ENCODE measurements around the gene NPIPB8.
"Not testable (repeated sequence)": the region's sequence is repeated elsewhere in the genome, so short reads cannot be mapped to it uniquely, and the experiment has no call there.

Gene NPIPB8

DNA sequence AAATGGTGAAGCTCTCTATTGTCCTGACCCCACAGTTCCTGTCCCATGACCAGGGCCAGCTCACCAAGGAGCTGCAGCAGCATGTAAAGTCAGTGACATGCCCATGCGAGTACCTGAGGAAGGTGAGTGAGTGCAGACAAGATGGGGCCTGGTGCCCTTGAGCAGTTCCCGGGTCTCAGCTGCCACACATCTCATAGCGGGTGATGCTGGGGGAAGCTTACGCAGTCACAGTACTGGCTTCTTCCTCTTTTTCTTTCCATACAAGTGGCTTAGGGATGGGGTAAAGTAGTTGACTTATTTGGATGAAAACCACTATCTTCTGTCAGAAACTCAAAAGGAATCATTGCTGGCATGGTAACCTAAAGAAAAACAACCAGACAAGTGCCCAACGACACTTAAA, 494 bp downstream of the NPIPB8 start:
- not testable (repeated sequence) for H3K36me3 ChIP-seq (ENCODE audit: insufficient read depth, low read length); H3K9ac ChIP-seq (ENCODE audit: low read depth, low read length); H3K4me1 ChIP-seq (ENCODE audit: insufficient read depth, low read length); H3K9me3 ChIP-seq (ENCODE audit: control insufficient read depth, insufficient read depth, low read length)

DNA sequence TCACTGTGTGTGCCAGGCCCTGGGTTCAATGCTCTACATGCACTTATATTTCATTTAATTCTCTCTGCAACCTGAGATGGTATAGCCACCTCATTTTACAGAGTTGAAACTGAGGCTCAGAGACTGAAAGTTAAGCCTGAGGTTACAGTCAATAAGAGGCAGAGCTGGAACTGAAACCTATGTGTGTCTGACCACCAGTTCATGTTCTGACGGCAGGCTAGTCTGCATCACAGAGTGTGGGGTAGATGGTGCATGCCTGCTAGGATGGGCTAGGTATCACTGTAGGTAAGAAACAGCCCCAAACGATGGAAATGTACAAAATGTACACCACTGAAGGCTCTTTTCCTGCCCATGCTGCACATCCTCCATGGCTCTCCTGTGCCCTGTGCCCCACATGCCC, 2.1 kb downstream of the NPIPB8 start:
- H3K4me1 ChIP-seq (ENCODE audit: insufficient read depth, low read length); H3K9ac ChIP-seq (ENCODE audit: low read depth, low read length); H3K9me3 ChIP-seq (ENCODE audit: control insufficient read depth, insufficient read depth, low read length); H3K36me3 ChIP-seq (ENCODE audit: insufficient read depth, low read length): not testable (repeated sequence)

DNA sequence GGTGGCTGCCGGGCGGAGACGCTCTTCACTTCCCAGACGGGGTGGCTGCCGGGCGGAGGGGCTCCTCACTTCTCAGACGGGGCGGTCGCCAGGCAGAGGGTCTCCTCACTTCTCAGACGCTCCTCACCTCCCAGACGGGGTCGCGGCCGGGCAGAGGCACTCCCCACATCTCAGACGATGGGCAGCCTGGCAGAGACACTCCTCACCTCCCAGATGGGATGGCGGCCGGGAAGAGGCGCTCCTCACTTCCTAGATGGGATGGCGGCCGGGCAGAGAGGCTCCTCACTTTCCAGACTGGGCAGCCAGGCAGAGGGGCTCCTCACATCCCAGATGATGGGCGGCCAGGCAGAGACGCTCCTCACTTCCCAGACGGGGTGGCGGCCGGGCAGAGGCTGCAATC, 28.4 kb downstream of the NPIPB8 start:
- H3K9me3 ChIP-seq (ENCODE audit: control insufficient read depth, insufficient read depth, low read length); H3K36me3 ChIP-seq (ENCODE audit: insufficient read depth, low read length); H3K4me1 ChIP-seq (ENCODE audit: insufficient read depth, low read length); H3K9ac ChIP-seq (ENCODE audit: low read depth, low read length): not testable (repeated sequence)

DNA sequence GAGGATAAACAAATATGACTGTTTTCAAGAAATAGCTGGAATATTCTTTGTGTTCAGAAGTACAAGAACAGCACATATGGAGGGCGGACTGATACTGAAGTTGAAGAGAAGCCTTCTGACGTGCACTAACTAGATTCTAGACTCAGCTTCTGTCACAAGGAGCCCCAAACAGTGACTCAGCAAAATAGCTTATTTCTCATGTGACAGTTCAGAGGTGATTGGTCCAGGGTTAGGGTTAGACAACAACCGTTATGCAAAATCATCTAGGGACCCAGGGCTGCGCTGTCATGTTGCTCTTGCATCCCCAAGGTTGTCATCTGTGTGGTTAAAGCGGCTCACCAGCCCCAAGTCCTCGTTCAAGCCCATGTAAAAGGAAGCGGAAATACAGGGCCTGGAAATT, 29.6 kb downstream of the NPIPB8 start:
- H3K9ac ChIP-seq (ENCODE audit: low read depth, low read length); H3K36me3 ChIP-seq (ENCODE audit: insufficient read depth, low read length); H3K4me1 ChIP-seq (ENCODE audit: insufficient read depth, low read length); H3K9me3 ChIP-seq (ENCODE audit: control insufficient read depth, insufficient read depth, low read length): not testable (repeated sequence)

DNA sequence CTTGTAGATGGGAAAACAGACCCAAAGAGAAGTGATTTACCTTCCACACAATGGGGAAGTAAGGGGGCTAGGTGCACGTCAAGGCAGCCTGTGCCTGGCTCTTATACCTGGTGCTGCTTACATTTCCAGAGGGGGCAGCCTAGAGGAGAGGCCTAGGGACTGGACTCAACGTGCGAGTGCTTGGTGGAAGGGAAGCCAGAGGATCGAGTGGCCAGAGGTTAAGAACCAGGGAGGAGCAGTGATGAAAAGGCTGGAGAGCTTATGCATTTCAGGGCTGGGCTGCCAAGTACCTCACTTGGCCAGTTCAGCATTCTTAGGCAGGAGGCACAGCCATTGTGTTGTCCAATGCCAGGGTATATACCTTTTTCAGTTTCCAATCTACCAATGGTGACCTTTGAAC, 30.3 kb downstream of the NPIPB8 start:
- not testable (repeated sequence) for H3K9me3 ChIP-seq (ENCODE audit: control insufficient read depth, insufficient read depth, low read length); H3K9ac ChIP-seq (ENCODE audit: low read depth, low read length); H3K36me3 ChIP-seq (ENCODE audit: insufficient read depth, low read length); H3K4me1 ChIP-seq (ENCODE audit: insufficient read depth, low read length)

- not testable (repeated sequence) for H3K9ac ChIP-seq (ENCODE audit: low read depth, low read length); H3K4me1 ChIP-seq (ENCODE audit: insufficient read depth, low read length); H3K36me3 ChIP-seq (ENCODE audit: insufficient read depth, low read length)
These were observed 50.6 kb downstream of the NPIPB8 start for GRCh38 chr16:28688327-28688952.

DNA sequence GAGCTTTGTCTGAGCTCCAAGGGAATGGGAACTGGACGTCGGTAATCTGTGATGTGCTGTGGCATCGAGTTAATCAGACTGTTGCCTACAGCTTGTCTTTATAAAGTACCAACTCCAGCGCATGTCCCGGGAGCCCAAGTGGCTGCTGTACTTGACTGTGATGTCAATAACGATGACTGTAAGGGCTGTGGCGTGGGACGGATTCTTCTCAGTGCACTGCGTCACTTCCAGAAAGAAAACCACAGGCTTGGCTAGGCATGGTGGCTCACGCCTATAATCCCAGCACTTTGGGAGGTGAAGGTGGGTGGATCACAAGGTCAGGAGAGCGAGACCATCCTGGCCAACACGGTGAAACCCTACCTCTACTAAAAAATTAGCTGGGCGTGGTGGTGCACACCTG, 51.6 kb downstream of the NPIPB8 start:
- not testable (repeated sequence) for H3K9ac ChIP-seq (ENCODE audit: low read depth, low read length); H3K36me3 ChIP-seq (ENCODE audit: insufficient read depth, low read length); H3K9me3 ChIP-seq (ENCODE audit: control insufficient read depth, insufficient read depth, low read length); H3K4me1 ChIP-seq (ENCODE audit: insufficient read depth, low read length)

More at GRCh38 chr16:28688327-28688952, 50.6 kb downstream of the NPIPB8 start:
- H3K9me3 ChIP-seq (ENCODE audit: control insufficient read depth, insufficient read depth, low read length): not testable (repeated sequence)

DNA sequence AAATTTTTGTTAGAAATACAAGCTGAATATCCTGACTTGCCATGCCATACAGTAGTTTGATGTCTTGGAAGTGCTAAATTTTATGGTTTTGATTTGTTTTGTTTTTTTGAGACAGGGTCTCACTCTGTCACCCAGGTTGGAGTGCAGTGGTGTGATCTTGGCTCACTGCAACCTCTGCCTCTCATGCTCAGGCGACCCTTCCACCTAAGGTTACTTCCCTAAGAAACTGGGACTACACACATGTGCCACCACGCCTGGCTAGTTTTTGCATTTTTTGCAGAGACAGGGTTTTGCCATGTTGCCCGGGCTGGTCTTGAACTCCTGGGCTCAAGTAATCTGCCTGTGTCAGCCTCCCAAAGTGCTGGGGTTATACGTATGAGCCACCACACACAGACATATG, 53.9 kb downstream of the NPIPB8 start:
- not testable (repeated sequence) for H3K9ac ChIP-seq (ENCODE audit: low read depth, low read length); H3K36me3 ChIP-seq (ENCODE audit: insufficient read depth, low read length); H3K9me3 ChIP-seq (ENCODE audit: control insufficient read depth, insufficient read depth, low read length); H3K4me1 ChIP-seq (ENCODE audit: insufficient read depth, low read length)

- not testable (repeated sequence) for H3K4me1 ChIP-seq (ENCODE audit: insufficient read depth, low read length); H3K9ac ChIP-seq (ENCODE audit: low read depth, low read length); H3K36me3 ChIP-seq (ENCODE audit: insufficient read depth, low read length); H3K9me3 ChIP-seq (ENCODE audit: control insufficient read depth, insufficient read depth, low read length)
These were observed 55.5 kb downstream of the NPIPB8 start for GRCh38 chr16:28693257-28693950.

GRCh38 chr16:28699792-28700191, 61.9 kb downstream of the NPIPB8 start:
- H3K4me1 ChIP-seq (ENCODE audit: insufficient read depth, low read length); H3K36me3 ChIP-seq (ENCODE audit: insufficient read depth, low read length); H3K9me3 ChIP-seq (ENCODE audit: control insufficient read depth, insufficient read depth, low read length); H3K9ac ChIP-seq (ENCODE audit: low read depth, low read length): not testable (repeated sequence)

DNA sequence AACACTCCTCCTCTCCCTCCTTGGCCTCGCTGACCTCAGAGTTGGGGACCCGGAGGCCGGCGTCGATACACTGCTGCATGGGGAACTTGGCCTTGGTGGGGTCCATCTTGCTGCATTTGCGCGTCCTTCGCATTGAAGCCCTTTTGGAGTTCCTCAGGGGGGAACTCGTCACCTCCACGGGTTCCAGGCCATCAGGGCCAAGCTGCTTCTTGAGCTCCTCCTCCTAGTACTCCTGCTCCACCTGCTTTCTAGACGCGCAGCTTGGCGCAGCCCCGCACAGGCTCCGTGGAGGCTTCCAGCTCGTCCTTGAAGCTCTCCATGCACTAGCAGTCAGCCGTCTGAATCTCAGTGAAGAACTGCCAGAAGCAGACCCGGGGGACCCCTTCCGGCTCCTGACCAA, 62.5 kb downstream of the NPIPB8 start:
- not testable (repeated sequence) for H3K9ac ChIP-seq (ENCODE audit: low read depth, low read length); H3K4me1 ChIP-seq (ENCODE audit: insufficient read depth, low read length); H3K9me3 ChIP-seq (ENCODE audit: control insufficient read depth, insufficient read depth, low read length); H3K36me3 ChIP-seq (ENCODE audit: insufficient read depth, low read length)

- H3K4me1 ChIP-seq (ENCODE audit: insufficient read depth, low read length); H3K9me3 ChIP-seq (ENCODE audit: control insufficient read depth, insufficient read depth, low read length); H3K36me3 ChIP-seq (ENCODE audit: insufficient read depth, low read length); H3K9ac ChIP-seq (ENCODE audit: low read depth, low read length): not testable (repeated sequence)
These were observed 63.5 kb downstream of the NPIPB8 start for GRCh38 chr16:28701384-28701783.

GRCh38 chr16:28704246-28704645, 66.4 kb downstream of the NPIPB8 start:
- H3K4me1 ChIP-seq (ENCODE audit: insufficient read depth, low read length); H3K36me3 ChIP-seq (ENCODE audit: insufficient read depth, low read length); H3K9ac ChIP-seq (ENCODE audit: low read depth, low read length); H3K9me3 ChIP-seq (ENCODE audit: control insufficient read depth, insufficient read depth, low read length): not testable (repeated sequence)

Measured in ES-I3 (cell line).